DOHH2 (cell line): Measurements from ENCODE around the gene SUDS3.

ENCODE experiments used
- H3F3A ChIP-seq: fragments of 200-600 bp; sonication (generic), shearing (Covaris generic); 2 replicates; pipeline ENCODE4 v1.6.0; 2016; ENCODE audit warnings: antibody characterized with exemption, mild to moderate bottlenecking; ENCODE audit not compliant: control insufficient read depth, insufficient read depth
- H3K27ac ChIP-seq: fragments of 200-600 bp; sonication (generic); 2 replicates; pipeline ENCODE4 v1.5.1; 2014; ENCODE audit warnings: low read depth, mild to moderate bottlenecking, low read length, moderate library complexity
- H3K27me3 ChIP-seq: fragments of 200-600 bp; sonication (generic); 2 replicates; pipeline ENCODE4 v1.6.1; 2014; ENCODE audit warnings: mild to moderate bottlenecking, low read length, mixed read lengths; ENCODE audit not compliant: control insufficient read depth
- H3K36me3 ChIP-seq: fragments of 200-600 bp; sonication (generic); 2 replicates; pipeline ENCODE4 v1.6.1; 2014; ENCODE audit warnings: mild to moderate bottlenecking, low read length, moderate library complexity, mixed read lengths; ENCODE audit not compliant: control insufficient read depth
- H3K4me1 ChIP-seq: fragments of 200-600 bp; sonication (generic); 2 replicates; pipeline ENCODE4 v1.6.1; 2014; ENCODE audit warnings: mild to moderate bottlenecking, low read length, mixed read lengths; ENCODE audit not compliant: control insufficient read depth
- H3K4me2 ChIP-seq: fragments of 200-600 bp; sonication (generic); 2 replicates; pipeline ENCODE4 v1.6.0; 2014; ENCODE audit warnings: mild to moderate bottlenecking, low read length, moderate library complexity
- H3K4me3 ChIP-seq: fragments of 200-600 bp; sonication (generic); 2 replicates; pipeline ENCODE4 v1.5.1; 2014; ENCODE audit warnings: mild to moderate bottlenecking, low read length, mixed read lengths
- H3K79me2 ChIP-seq: fragments of 200-600 bp; sonication (generic); 2 replicates; pipeline ENCODE4 v1.6.1; 2014; ENCODE audit warnings: mild to moderate bottlenecking, low read length, mixed read lengths; ENCODE audit not compliant: control insufficient read depth
- H3K9me2 ChIP-seq: fragments of 200-600 bp; sonication (generic); replicated peaks from 2 replicates; pipeline ENCODE4 v1.6.1; 2014; ENCODE audit warnings: mild to moderate bottlenecking, low read length, mixed read lengths; ENCODE audit not compliant: control insufficient read depth
- H3K9me3 ChIP-seq: fragments of 200-600 bp; sonication (generic); 2 replicates; pipeline ENCODE4 v1.6.1; 2014; ENCODE audit warnings: antibody characterized with exemption, low read length, mixed read lengths; ENCODE audit not compliant: control insufficient read depth, insufficient read depth
- H4K20me1 ChIP-seq: fragments of 200-600 bp; sonication (generic); 2 replicates; pipeline ENCODE4 v1.6.0; 2014; ENCODE audit warnings: low read depth, mild to moderate bottlenecking, antibody characterized with exemption, low read length, moderate library complexity; ENCODE audit not compliant: control insufficient read depth, insufficient read depth
- CTCF ChIP-seq: fragments of 200-600 bp; sonication (generic); IDR thresholded peaks from one replicate; pipeline ENCODE4 v1.5.1; 2014; ENCODE audit warnings: antibody characterized with exemption, mild to moderate bottlenecking, low read depth, low read length; ENCODE audit not compliant: poor library complexity, severe bottlenecking
- EZH2phosphoT487 ChIP-seq: fragments of 200-600 bp; sonication (generic); IDR thresholded peaks from 2 replicates; pipeline ENCODE4 v1.6.1; 2017; ENCODE audit warnings: borderline replicate concordance, mild to moderate bottlenecking, antibody characterized with exemption, low read length, moderate library complexity, mixed read lengths

The SUDS3 gene

GRCh38 chr12:118345355-118345754, 31.0 kb upstream of the SUDS3 start:
- Histone ChIP-seq H3K27ac (no peak overlapping the region), H3F3A (peaks cover 12% of the 10 kb centered on the region), H3K79me2 (peaks cover 92% of the 10 kb centered on the region), H4K20me1 (peaks cover 12% of the 10 kb centered on the region; the same call in 1 of the 2 replicates), H3K4me2 (peak overlapping the region; percentile 7), H3K9me3 (no peaks in the 10 kb centered on the region), H3K27me3 (no peaks in the 10 kb centered on the region), H3K9me2 (no peaks in the 10 kb centered on the region), H3K4me1 (peaks cover 60% of the 10 kb centered on the region), H3K4me3 (no peak overlapping the region), H3K36me3 (peaks cover 3% of the 10 kb centered on the region; the same call in 1 of the 2 replicates)
- TF ChIP-seq CTCF (no peak), EZH2phosphoT487 (no peak)

- H3K4me1 ChIP-seq, result peaks cover 60% of the 10 kb centered on the region
- no peaks in the 10 kb centered on the region for H3K9me3 ChIP-seq
- peaks cover 12% of the 10 kb centered on the region; the same call in 1 of the 2 replicates for H4K20me1 ChIP-seq
- H3K9me2 ChIP-seq, result no peaks in the 10 kb centered on the region
- H3K79me2 ChIP-seq, result peaks cover 88% of the 10 kb centered on the region
- peaks cover 12% of the 10 kb centered on the region for H3F3A ChIP-seq
- no peaks in the 10 kb centered on the region for H3K27me3 ChIP-seq
- peaks cover 3% of the 10 kb centered on the region; the same call in 1 of the 2 replicates for H3K36me3 ChIP-seq
- H3K4me2 ChIP-seq, result peak overlapping the region; percentile 40
- H3K27ac ChIP-seq, result peak overlapping the region; percentile 35
- TF ChIP-seq CTCF (no peak), EZH2phosphoT487 (no peak)
- peak overlapping the region; percentile 36 for H3K4me3 ChIP-seq
These were observed 29.5 kb upstream of the SUDS3 start for GRCh38 chr12:118346895-118347294.

- Histone ChIP-seq H3K36me3 (peaks cover 5% of the 10 kb centered on the region), H3K79me2 (peaks cover 88% of the 10 kb centered on the region), H3K4me3 (no peak overlapping the region), H3K27ac (peak overlapping the region; percentile 35; the same call in 1 of the 2 replicates), H3K9me3 (no peaks in the 10 kb centered on the region), H3F3A (peaks cover 12% of the 10 kb centered on the region), H3K27me3 (no peaks in the 10 kb centered on the region), H3K9me2 (no peaks in the 10 kb centered on the region), H4K20me1 (peaks cover 6% of the 10 kb centered on the region; the same call in 1 of the 2 replicates), H3K4me1 (peaks cover 53% of the 10 kb centered on the region), H3K4me2 (peak overlapping the region; percentile 40; the same call in 1 of the 2 replicates)
- TF ChIP-seq EZH2phosphoT487 (no peak), CTCF (no peak)
These were observed 28.4 kb upstream of the SUDS3 start for GRCh38 chr12:118347916-118348315.
